ENCODE results near the gene LTA4H.

LTA4H gene

DNA sequence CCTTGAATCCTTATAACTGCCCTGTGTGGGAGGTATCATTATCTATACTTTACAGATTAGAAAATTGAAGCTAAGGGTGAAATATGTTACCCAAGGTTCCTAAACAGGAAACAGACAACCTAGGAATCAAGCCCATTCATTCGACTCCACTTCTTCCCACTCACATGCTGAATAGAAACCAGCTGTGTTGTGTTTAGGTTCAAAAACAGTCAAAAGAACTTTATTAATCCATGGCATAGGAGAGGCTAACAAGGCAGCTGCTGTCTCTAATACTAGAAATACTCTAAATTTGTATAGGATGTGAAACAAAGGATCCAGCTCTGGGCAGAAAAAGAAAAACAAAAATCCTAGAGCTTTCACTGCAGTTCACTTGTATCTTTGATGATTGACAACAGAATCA, 82.4 kb downstream of the LTA4H start:
- no peak for DNase-seq

GRCh38 chr12:95951515-95951914, 83.9 kb downstream of the LTA4H start:
- no peak for DNase-seq

Data from NCI-H2227 treated with DMSO at 0.1 percent for 48 hours (cell line).